Neutrophil (primary cell): ENCODE results near the gene PSAPL1.

Experiments used
- H3K27ac ChIP-seq: fragments of 200-600 bp; sonication (generic); 2 replicates; pipeline ENCODE4 v1.5.1; 2016; ENCODE audit warnings: mild to moderate bottlenecking, moderate library complexity
- H3K27me3 ChIP-seq: fragments of 200-600 bp; sonication (generic); 2 replicates; pipeline ENCODE4 v1.6.0; 2016; ENCODE audit warnings: mild to moderate bottlenecking
- H3K36me3 ChIP-seq: fragments of 200-600 bp; sonication (generic); 2 replicates; pipeline ENCODE4 v1.5.1; 2017
- H3K4me1 ChIP-seq, 2 experiments: fragments of 200-600 bp in 1 of 2; sonication (generic) in 1 of 2; 1 replicate in 1 of 2; 2 replicates in 1 of 2; pipeline versions ENCODE4 v1.5.1 to v1.6.1; 2013 to 2016; ENCODE audit warnings: low read depth in 1 of 2, low read length in 1 of 2, mild to moderate bottlenecking in 1 of 2, moderate library complexity in 1 of 2; ENCODE audit not compliant: control insufficient read depth in 1 of 2, insufficient read depth in 1 of 2
- H3K4me3 ChIP-seq, 2 experiments: fragments of 200-600 bp in 1 of 2; sonication (generic) in 1 of 2; 1 replicate in 1 of 2; 2 replicates in 1 of 2; pipeline ENCODE4 v1.5.1; 2013 to 2016; ENCODE audit warnings: low read depth in 1 of 2, low read length in 1 of 2, mild to moderate bottlenecking in 1 of 2, moderate library complexity in 1 of 2
- H3K9me3 ChIP-seq: fragments of 200-600 bp; sonication (generic); 2 replicates; pipeline ENCODE4 v1.5.1; 2016
- TF ChIP-seq, protein P1 (sequence below): fragments of 200-600 bp; sonication (generic); IDR thresholded peaks from 2 replicates; pipeline ENCODE4 v1.5.1; 2016; ENCODE audit warnings: antibody characterized with exemption

PSAPL1 gene, protein sequence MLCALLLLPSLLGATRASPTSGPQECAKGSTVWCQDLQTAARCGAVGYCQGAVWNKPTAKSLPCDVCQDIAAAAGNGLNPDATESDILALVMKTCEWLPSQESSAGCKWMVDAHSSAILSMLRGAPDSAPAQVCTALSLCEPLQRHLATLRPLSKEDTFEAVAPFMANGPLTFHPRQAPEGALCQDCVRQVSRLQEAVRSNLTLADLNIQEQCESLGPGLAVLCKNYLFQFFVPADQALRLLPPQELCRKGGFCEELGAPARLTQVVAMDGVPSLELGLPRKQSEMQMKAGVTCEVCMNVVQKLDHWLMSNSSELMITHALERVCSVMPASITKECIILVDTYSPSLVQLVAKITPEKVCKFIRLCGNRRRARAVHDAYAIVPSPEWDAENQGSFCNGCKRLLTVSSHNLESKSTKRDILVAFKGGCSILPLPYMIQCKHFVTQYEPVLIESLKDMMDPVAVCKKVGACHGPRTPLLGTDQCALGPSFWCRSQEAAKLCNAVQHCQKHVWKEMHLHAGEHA

DNA sequence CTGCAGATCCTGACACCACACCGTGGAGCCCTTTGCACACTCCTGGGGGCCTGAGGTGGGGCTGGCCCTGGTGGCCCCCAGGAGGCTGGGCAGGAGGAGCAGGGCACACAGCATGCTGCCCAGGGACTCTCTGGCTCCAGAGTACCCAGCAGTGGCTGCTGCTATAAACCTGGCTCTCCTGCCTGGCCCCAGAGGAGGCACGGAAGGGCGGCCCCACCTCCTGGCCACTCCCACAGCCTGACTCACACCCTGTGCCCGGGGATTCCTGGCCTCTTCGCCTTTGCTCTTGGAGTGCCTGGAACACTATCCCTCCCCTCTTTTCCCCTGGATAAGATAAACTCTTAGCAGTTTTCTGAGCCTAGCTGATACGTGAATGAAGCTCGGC lies at the start of gene PSAPL1:
Gene PSAPL1, minus strand, starts transcription at position 165 of the 385 bp plus-strand sequence. Its CDS starts 51 bp downstream, at position 114.
- no peaks in the 10 kb centered on the region for H3K9me3 ChIP-seq
- H3K27ac ChIP-seq, result no peak within 1 kb of the TSS
- no peaks in the 10 kb centered on the region for H3K36me3 ChIP-seq
- H3K27me3 ChIP-seq, result no peaks in the 10 kb centered on the region
- TF ChIP-seq, protein P1, sequence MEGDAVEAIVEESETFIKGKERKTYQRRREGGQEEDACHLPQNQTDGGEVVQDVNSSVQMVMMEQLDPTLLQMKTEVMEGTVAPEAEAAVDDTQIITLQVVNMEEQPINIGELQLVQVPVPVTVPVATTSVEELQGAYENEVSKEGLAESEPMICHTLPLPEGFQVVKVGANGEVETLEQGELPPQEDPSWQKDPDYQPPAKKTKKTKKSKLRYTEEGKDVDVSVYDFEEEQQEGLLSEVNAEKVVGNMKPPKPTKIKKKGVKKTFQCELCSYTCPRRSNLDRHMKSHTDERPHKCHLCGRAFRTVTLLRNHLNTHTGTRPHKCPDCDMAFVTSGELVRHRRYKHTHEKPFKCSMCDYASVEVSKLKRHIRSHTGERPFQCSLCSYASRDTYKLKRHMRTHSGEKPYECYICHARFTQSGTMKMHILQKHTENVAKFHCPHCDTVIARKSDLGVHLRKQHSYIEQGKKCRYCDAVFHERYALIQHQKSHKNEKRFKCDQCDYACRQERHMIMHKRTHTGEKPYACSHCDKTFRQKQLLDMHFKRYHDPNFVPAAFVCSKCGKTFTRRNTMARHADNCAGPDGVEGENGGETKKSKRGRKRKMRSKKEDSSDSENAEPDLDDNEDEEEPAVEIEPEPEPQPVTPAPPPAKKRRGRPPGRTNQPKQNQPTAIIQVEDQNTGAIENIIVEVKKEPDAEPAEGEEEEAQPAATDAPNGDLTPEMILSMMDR, result no peak
- no peak within 1 kb of the TSS for H3K4me3 ChIP-seq
- no peaks in the 10 kb centered on the region for H3K4me1 ChIP-seq

DNA sequence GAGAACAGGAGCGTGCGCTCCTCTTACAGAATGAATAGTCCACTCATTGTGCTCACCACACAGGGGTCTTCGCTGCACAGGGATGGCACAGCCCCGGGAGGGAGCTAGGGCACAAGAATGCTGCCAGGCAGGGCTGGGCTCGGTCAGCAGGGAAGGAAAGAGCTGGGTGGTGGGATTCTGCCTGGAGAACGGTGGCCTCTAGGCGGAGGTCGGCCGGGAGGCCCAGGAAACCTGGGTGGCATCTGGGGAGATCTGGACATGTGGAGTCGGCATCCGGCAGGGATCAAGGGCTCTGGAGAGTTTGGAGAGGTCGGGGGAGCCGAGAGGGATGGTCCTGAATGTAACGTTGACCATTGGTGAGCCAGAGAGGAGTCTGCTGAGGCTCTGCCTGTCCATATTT lies 46.5 kb upstream of the PSAPL1 start:
- Histone ChIP-seq H3K36me3 (no peaks in the 10 kb centered on the region), H3K4me3 (no peak overlapping the region), H3K9me3 (no peaks in the 10 kb centered on the region), H3K27ac (no peak overlapping the region), H3K27me3 (peaks cover 13% of the 10 kb centered on the region), H3K4me1 (no peaks in the 10 kb centered on the region)
- TF ChIP-seq, protein P1, result no peak

DNA sequence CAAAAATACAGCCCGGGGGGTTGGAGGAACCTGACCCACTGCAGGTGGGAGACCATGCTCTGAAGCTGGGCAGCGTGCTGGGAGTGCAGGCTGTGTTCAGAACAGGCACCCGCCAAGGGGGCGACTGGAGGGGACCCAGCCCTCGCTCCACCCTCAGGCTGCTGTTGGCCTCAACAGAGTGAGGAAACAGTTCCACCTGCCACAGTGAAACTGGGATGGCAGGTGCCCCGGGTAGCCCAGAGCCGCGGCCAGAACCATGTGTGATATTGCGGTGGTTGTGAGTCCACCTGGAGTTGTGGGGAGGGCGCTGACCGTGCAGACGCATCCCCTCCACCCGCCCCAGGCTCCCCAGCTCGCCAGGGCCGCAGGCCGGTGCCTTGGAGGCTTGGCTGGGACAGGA lies 45.7 kb upstream of the PSAPL1 start:
- no peak overlapping the region for H3K27ac ChIP-seq
- H3K27me3 ChIP-seq, result peaks cover 9% of the 10 kb centered on the region
- H3K36me3 ChIP-seq, result no peaks in the 10 kb centered on the region
- TF ChIP-seq, protein P1, result no peak
- H3K4me1 ChIP-seq, result no peaks in the 10 kb centered on the region
- no peaks in the 10 kb centered on the region for H3K9me3 ChIP-seq
- no peak overlapping the region for H3K4me3 ChIP-seq

DNA sequence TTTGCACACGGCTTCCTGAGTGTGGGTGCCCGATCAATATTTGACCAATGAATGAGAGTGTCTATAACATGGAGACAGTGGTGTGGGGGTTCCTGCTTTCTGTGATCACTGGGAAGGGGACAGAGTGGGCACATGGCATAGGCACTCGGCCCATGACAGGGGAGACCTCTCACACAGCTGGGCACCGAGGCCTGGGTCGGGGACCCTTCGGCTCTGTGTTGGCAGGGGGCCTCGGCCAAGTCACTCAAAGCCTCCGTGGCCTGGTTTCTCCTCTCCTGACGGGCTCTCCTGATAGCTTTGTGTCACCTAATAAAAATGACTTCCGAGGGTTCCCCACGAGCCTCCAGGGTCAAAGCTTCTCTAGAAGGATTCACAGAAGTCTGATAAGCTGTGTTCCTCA lies 43.9 kb upstream of the PSAPL1 start:
- Histone ChIP-seq H3K4me1 (no peaks in the 10 kb centered on the region), H3K27me3 (no peaks in the 10 kb centered on the region), H3K36me3 (no peaks in the 10 kb centered on the region), H3K9me3 (no peaks in the 10 kb centered on the region), H3K4me3 (no peak overlapping the region), H3K27ac (no peak overlapping the region)
- TF ChIP-seq, protein P1, result no peak

DNA sequence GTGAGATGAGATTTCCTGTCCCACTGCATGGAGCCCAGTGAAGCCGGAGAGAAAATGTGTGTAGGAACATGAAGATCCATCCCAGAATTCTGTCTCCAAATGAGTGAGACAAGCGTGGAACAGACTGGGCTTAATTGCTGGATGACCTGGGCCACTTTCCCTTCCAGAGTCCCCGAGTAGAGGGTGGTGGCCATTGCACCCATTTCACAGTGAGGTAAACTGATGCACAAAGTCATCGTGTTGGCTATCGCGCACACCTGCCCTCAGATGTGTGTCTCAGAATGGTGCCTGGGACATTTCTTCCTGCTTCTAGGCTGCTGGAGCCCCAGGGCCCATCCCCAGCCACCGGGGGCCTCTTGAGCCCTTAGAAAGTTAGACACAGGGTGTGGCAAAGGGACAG lies 43.0 kb upstream of the PSAPL1 start:
- Histone ChIP-seq H3K27me3 (peaks cover 9% of the 10 kb centered on the region), H3K4me1 (no peaks in the 10 kb centered on the region), H3K36me3 (no peaks in the 10 kb centered on the region), H3K27ac (no peak overlapping the region), H3K9me3 (no peaks in the 10 kb centered on the region), H3K4me3 (no peak overlapping the region)
- TF ChIP-seq, protein P1, result no peak
